SK-N-SH treated with all-trans-retinoic acid at 6 μM for 48 hours (cell line): ENCODE measurements around the gene LAMA2.

Source experiments
- ATAC-seq: fragments of 200-7000 bp; cut with Tn5 transposase; 3 replicates; pipeline ENCODE4 v1.9.1; 2020; ENCODE audit warnings: mild to moderate bottlenecking, moderate library complexity
- ARNTL ChIP-seq: fragments of 450-650 bp; formaldehyde crosslinking; IDR thresholded peaks from 2 replicates; pipeline ENCODE4 v1.5.0; 2020; ENCODE audit warnings: low read depth, mild to moderate bottlenecking, moderate library complexity, borderline replicate concordance
- BACH2 ChIP-seq: fragments of 250-450 bp; sonication (Bioruptor Pico); IDR thresholded peaks from 2 replicates; pipeline ENCODE4 v1.9.0; 2021; ENCODE audit warnings: mild to moderate bottlenecking, borderline replicate concordance
- CREB5 ChIP-seq: fragments of 250-450 bp; sonication (Bioruptor Pico); IDR thresholded peaks from 2 replicates; pipeline ENCODE4 v1.5.1; 2020; ENCODE audit warnings: low read depth, mild to moderate bottlenecking, moderate library complexity
- ESRRG ChIP-seq: fragments of 250-450 bp; sonication (Bioruptor Pico); IDR thresholded peaks from 2 replicates; pipeline ENCODE4 v1.6.1; 2021; ENCODE audit warnings: mild to moderate bottlenecking
- GLIS3 ChIP-seq: fragments of 250-450 bp; sonication (Bioruptor Pico); IDR thresholded peaks from 2 replicates; pipeline ENCODE4 v1.5.0; 2020; ENCODE audit warnings: mild to moderate bottlenecking, moderate library complexity
- ISL1 ChIP-seq: fragments of 250-450 bp; sonication (Bioruptor Pico); IDR thresholded peaks from 2 replicates; pipeline ENCODE4 v2.1.2; 2022; ENCODE audit warnings: mild to moderate bottlenecking, moderate library complexity
- OSR1 ChIP-seq: fragments of 250-450 bp; sonication (Bioruptor Pico); IDR thresholded peaks from 2 replicates; pipeline ENCODE4 v1.8.0; 2022; ENCODE audit warnings: moderate library complexity, mild to moderate bottlenecking, inconsistent platforms
- PATZ1 ChIP-seq: fragments of 250-450 bp; sonication (Bioruptor Pico); IDR thresholded peaks from 2 replicates; pipeline ENCODE4 v1.8.0; 2020; ENCODE audit warnings: mild to moderate bottlenecking, moderate library complexity, borderline replicate concordance
- POU6F1 ChIP-seq: fragments of 250-450 bp; sonication (Bioruptor Pico); IDR thresholded peaks from 2 replicates; pipeline ENCODE4 v1.8.0; 2021; ENCODE audit warnings: low read depth, mild to moderate bottlenecking, moderate library complexity, borderline replicate concordance
- RARB ChIP-seq: fragments of 250-450 bp; sonication (Bioruptor Pico); IDR thresholded peaks from 2 replicates; pipeline ENCODE4 v1.8.0; 2021; ENCODE audit warnings: mild to moderate bottlenecking, moderate library complexity
- TCF4 ChIP-seq: fragments of 250-450 bp; sonication (Bioruptor Pico); IDR thresholded peaks from 2 replicates; pipeline ENCODE4 v1.8.0; 2021; ENCODE audit warnings: mild to moderate bottlenecking, moderate library complexity, borderline replicate concordance
- TOX ChIP-seq: fragments of 250-450 bp; sonication (Bioruptor Pico); IDR thresholded peaks from 2 replicates; pipeline ENCODE4 v1.8.0; 2021; ENCODE audit warnings: mild to moderate bottlenecking, moderate library complexity, borderline replicate concordance
- TSHZ2 ChIP-seq: fragments of 250-450 bp; sonication (Bioruptor Pico); IDR thresholded peaks from 2 replicates; pipeline ENCODE4 v1.5.0; 2020; ENCODE audit warnings: mild to moderate bottlenecking, moderate library complexity
- ZC3H10 ChIP-seq: fragments of 250-450 bp; sonication (Bioruptor Pico); IDR thresholded peaks from 2 replicates; pipeline ENCODE4 v1.5.1; 2021; ENCODE audit warnings: mild to moderate bottlenecking, moderate library complexity
- ZFP30 ChIP-seq: fragments of 450-650 bp; formaldehyde crosslinking; IDR thresholded peaks from 2 replicates; pipeline ENCODE4 v1.5.0; 2022; ENCODE audit warnings: mild to moderate bottlenecking, moderate library complexity
- ZNF565 ChIP-seq: fragments of 450-650 bp; formaldehyde crosslinking; conservative IDR thresholded peaks from 2 replicates; pipeline ENCODE4 v1.5.0; 2020; ENCODE audit warnings: low read depth, mild to moderate bottlenecking, moderate library complexity
- ZNF70 ChIP-seq: fragments of 450-650 bp; formaldehyde crosslinking; IDR thresholded peaks from 2 replicates; pipeline ENCODE4 v1.5.0; 2020; ENCODE audit warnings: mild to moderate bottlenecking, moderate library complexity
- ZNF8 ChIP-seq: fragments of 450-650 bp; formaldehyde crosslinking; IDR thresholded peaks from 2 replicates; pipeline ENCODE4 v1.5.0; 2020; ENCODE audit warnings: mild to moderate bottlenecking, moderate library complexity

Gene LAMA2

GRCh38 chr6:128930321-128930720, 47.4 kb downstream of the LAMA2 start (continued):
- TF ChIP-seq PATZ1 (CRISPR knock-in tag) (no peak), CREB5 (CRISPR knock-in tag) (no peak), ZC3H10 (CRISPR knock-in tag) (no peak)

GRCh38 chr6:128932061-128932460, 49.1 kb downstream of the LAMA2 start:
- TF ChIP-seq OSR1 (CRISPR knock-in tag) = no peak
- no peak for TF ChIP-seq ZFP30 (CRISPR knock-in tag)
- no peak for TF ChIP-seq RARB (CRISPR knock-in tag)
- no peak for TF ChIP-seq TSHZ2 (CRISPR knock-in tag)
- TF ChIP-seq ZNF8 (CRISPR knock-in tag) = no peak
- TF ChIP-seq GLIS3 (CRISPR knock-in tag) = no peak
- TF ChIP-seq ISL1 (CRISPR knock-in tag) = no peak
- TF ChIP-seq ZNF70 = no peak
- TF ChIP-seq ZNF565 (CRISPR knock-in tag) = no peak
- no peak for TF ChIP-seq TOX (CRISPR knock-in tag)
- no peak for TF ChIP-seq BACH2 (CRISPR knock-in tag)
- TF ChIP-seq TCF4 (CRISPR knock-in tag) = no peak
- TF ChIP-seq, all 23 proteins: peak for 0
- ATAC-seq = no peak

- ATAC-seq = no peak
- TF ChIP-seq TSHZ2 (CRISPR knock-in tag) = no peak
- TF ChIP-seq ZNF70 = no peak
- TF ChIP-seq ESRRG (CRISPR knock-in tag) = no peak
- TF ChIP-seq PATZ1 (CRISPR knock-in tag) = no peak
- no peak for TF ChIP-seq ARNTL (CRISPR knock-in tag)
- TF ChIP-seq RARB (CRISPR knock-in tag) = no peak
- no peak for TF ChIP-seq ZFP30 (CRISPR knock-in tag)
- no peak for TF ChIP-seq ZNF565 (CRISPR knock-in tag)
- no peak for TF ChIP-seq POU6F1
These were observed 67.9 kb downstream of the LAMA2 start for GRCh38 chr6:128950864-128951263.
